HepG2 (cell line): ENCODE data around the gene CAPG. TPM values are rescaled to one million over a fixed set of nuclear protein-coding genes. Genes with fewer than 3 reads are reported as not detected.
A peak's percentile ranks its signal among the peaks of the same experiment; 100 is the strongest.

ENCODE experiments used
- ATF5 ChIP-seq: sonication (generic); formaldehyde crosslinking; IDR thresholded peaks from 2 replicates; pipeline ENCODE4 v1.4.0; 2020; ENCODE audit warnings: mild to moderate bottlenecking, low read depth, missing genetic modification reagents
- BATF2 ChIP-seq: sonication (generic); formaldehyde crosslinking; IDR thresholded peaks from 2 replicates; pipeline ENCODE4 v1.8.0; 2022; ENCODE audit warnings: mild to moderate bottlenecking, missing genetic modification reagents, moderate library complexity
- CBX1 ChIP-seq: IDR thresholded peaks from one replicate; pipeline ENCODE4 v1.6.1; 2016; ENCODE audit warnings: antibody characterized with exemption, low read depth
- CREB3 ChIP-seq: sonication (generic); formaldehyde crosslinking; IDR thresholded peaks from 2 replicates; pipeline ENCODE4 v1.5.0; 2020; ENCODE audit warnings: missing genetic modification reagents
- EED ChIP-seq: sonication (generic); formaldehyde crosslinking; IDR thresholded peaks from 2 replicates; pipeline ENCODE4 v1.5.0; 2020; ENCODE audit warnings: mild to moderate bottlenecking, missing genetic modification reagents
- FIP1L1 ChIP-seq: fragments of 200-400 bp; formaldehyde crosslinking; IDR thresholded peaks from 2 replicates; pipeline ENCODE4 v1.6.1; 2018; ENCODE audit warnings: low read depth, mild to moderate bottlenecking, low read length, moderate library complexity, borderline replicate concordance; ENCODE audit not compliant: insufficient read depth
- MIER3 ChIP-seq: IDR thresholded peaks from 2 replicates; pipeline ENCODE4 v1.6.1; 2016; ENCODE audit warnings: missing compliant biosample characterization, borderline replicate concordance
- MTF1 ChIP-seq: sonication (generic); formaldehyde crosslinking; IDR thresholded peaks from 2 replicates; pipeline ENCODE4 v1.5.0; 2020; ENCODE audit warnings: missing genetic modification reagents
- NFE2L2 ChIP-seq: fragments of 150-350 bp; IDR thresholded peaks from 2 replicates; pipeline ENCODE4 v1.6.1; 2014; ENCODE audit warnings: low read length
- TBL1XR1 ChIP-seq: fragments of 150-350 bp; IDR thresholded peaks from 2 replicates; pipeline ENCODE4 v1.6.1; 2014; ENCODE audit warnings: borderline replicate concordance, low read length; ENCODE audit not compliant: partially characterized antibody
- ZBTB49 ChIP-seq: sonication (generic); formaldehyde crosslinking; IDR thresholded peaks from 2 replicates; pipeline ENCODE4 v1.4.0; 2020; ENCODE audit warnings: missing genetic modification reagents, borderline replicate concordance
- ZFP90 ChIP-seq: sonication (generic); formaldehyde crosslinking; IDR thresholded peaks from 2 replicates; pipeline ENCODE4 v1.8.0; 2022; ENCODE audit warnings: missing genetic modification reagents, mild to moderate bottlenecking, inconsistent platforms, borderline replicate concordance
- ZNF18 ChIP-seq: sonication (generic); formaldehyde crosslinking; IDR thresholded peaks from 2 replicates; pipeline ENCODE4 v1.8.0; 2022; ENCODE audit warnings: mild to moderate bottlenecking, missing genetic modification reagents; ENCODE audit not compliant: insufficient replicate concordance
- ZNF446 ChIP-seq: sonication (generic); formaldehyde crosslinking; IDR thresholded peaks from 2 replicates; pipeline ENCODE4 v1.5.0; 2020; ENCODE audit warnings: mild to moderate bottlenecking, missing genetic modification reagents
- ZNF574 ChIP-seq: sonication (generic); formaldehyde crosslinking; IDR thresholded peaks from 2 replicates; pipeline ENCODE4 v1.4.0; 2020; ENCODE audit warnings: missing genetic modification reagents
- ZNF597 ChIP-seq: sonication (generic); formaldehyde crosslinking; IDR thresholded peaks from 2 replicates; pipeline ENCODE4 v1.5.0; 2020; ENCODE audit warnings: missing genetic modification reagents
- ZNF605 ChIP-seq: sonication (generic); formaldehyde crosslinking; IDR thresholded peaks from 2 replicates; pipeline ENCODE4 v1.8.0; 2022; ENCODE audit warnings: mild to moderate bottlenecking, missing genetic modification reagents
- ZNF660 ChIP-seq: sonication (generic); formaldehyde crosslinking; IDR thresholded peaks from 2 replicates; pipeline ENCODE4 v1.5.1; 2020; ENCODE audit warnings: mild to moderate bottlenecking, low read depth, missing genetic modification reagents, borderline replicate concordance
- polyA plus RNA-seq, 8 experiments: library from polyadenylated mRNA; depleted of rRNA in 3 of 8; stranded (reverse) in 7 of 8; unstranded in 1 of 8; fragments of >200 nt; fragmentation: Illumina TruSeq in 4 of 8; extraction: Trizol in 4 of 8; gene quantifications; 2 replicates each; pipeline versions ENCODE4 v1.2.1 to v1.2.3, GENCODE V29; 2011 to 2016; ENCODE audit warnings: low read depth in 4 of 8, missing spikeins in 1 of 8, mixed read lengths in 1 of 8; ENCODE audit not compliant: insufficient read depth in 1 of 8
- total RNA-seq, 5 experiments: library from RNA; depleted of rRNA; stranded (reverse); fragments of >200 nt; fragmentation: Illumina TruSeq; extraction: Trizol; gene quantifications; 2 replicates each; pipeline ENCODE4 v1.2.3, GENCODE V29; 2016; ENCODE audit warnings: low read depth in 1 of 5

Gene CAPG
- total and polyA plus RNA-seq, 2 of the 13 experiments (the other 11 are each of a cell fraction or from before 2014, with no cell fraction given), result 12.7 to 18.2 TPM

- TF ChIP-seq ZFP90 (CRISPR knock-in tag) (0 out of 2 replicates have a peak, but pooled peaks have one; percentile 20), ATF5 (CRISPR knock-in tag) (no peak), ZNF18 (CRISPR knock-in tag) (no peak), ZNF446 (CRISPR knock-in tag) (no peak), ZNF660 (CRISPR knock-in tag) (no peak), CBX1 (no peak), BATF2 (CRISPR knock-in tag) (no peak), ZNF597 (CRISPR knock-in tag) (no peak), FIP1L1 (0 out of 2 replicates have a peak, but pooled peaks have one; percentile 17), ZBTB49 (CRISPR knock-in tag) (no peak), MIER3 (CRISPR knock-in tag) (no peak), ZNF605 (no peak), MTF1 (CRISPR knock-in tag) (no peak), EED (CRISPR knock-in tag) (no peak), TBL1XR1 (no peak), CREB3 (no peak), ZNF574 (CRISPR knock-in tag) (no peak), NFE2L2 (no peak)
These were observed 55.1 kb downstream of the CAPG start (continued) for GRCh38 chr2:85355073-85355410.
